GM12878 (cell line): ENCODE results near the gene ZNF708.
"Not testable (repeated sequence)": the region's sequence is repeated elsewhere in the genome, so short reads cannot be mapped to it uniquely, and the experiment has no call there.

ENCODE experiments used
- POLR2AphosphoS5 ChIP-seq: IDR thresholded peaks from 2 replicates; pipeline ENCODE4 v1.6.1; 2011; ENCODE audit warnings: mild to moderate bottlenecking, low read length, inconsistent platforms
- RAD21 ChIP-seq: IDR thresholded peaks from 2 replicates; pipeline ENCODE4 v1.6.1; 2011; ENCODE audit warnings: mild to moderate bottlenecking, low read depth, low read length, moderate library complexity; ENCODE audit not compliant: insufficient read depth
- TCF7 ChIP-seq: IDR thresholded peaks from 2 replicates; pipeline ENCODE4 v1.6.1; 2014; ENCODE audit warnings: antibody characterized with exemption, borderline replicate concordance

- TF ChIP-seq POLR2AphosphoS5, RAD21, TCF7: not testable (repeated sequence)
Observed at GRCh38 chr19:21344841-21345240, 15.6 kb upstream of the ZNF708 start.
